GOT3 (cell line): Measurements from ENCODE around the gene SYVN1.

ENCODE experiments used
- DNase-seq: peaks from one replicate; lab custom pipeline; 2025; ENCODE audit warnings: mixed read lengths; lab: John Stamatoyannopoulos, UW

SYVN1 gene

DNA sequence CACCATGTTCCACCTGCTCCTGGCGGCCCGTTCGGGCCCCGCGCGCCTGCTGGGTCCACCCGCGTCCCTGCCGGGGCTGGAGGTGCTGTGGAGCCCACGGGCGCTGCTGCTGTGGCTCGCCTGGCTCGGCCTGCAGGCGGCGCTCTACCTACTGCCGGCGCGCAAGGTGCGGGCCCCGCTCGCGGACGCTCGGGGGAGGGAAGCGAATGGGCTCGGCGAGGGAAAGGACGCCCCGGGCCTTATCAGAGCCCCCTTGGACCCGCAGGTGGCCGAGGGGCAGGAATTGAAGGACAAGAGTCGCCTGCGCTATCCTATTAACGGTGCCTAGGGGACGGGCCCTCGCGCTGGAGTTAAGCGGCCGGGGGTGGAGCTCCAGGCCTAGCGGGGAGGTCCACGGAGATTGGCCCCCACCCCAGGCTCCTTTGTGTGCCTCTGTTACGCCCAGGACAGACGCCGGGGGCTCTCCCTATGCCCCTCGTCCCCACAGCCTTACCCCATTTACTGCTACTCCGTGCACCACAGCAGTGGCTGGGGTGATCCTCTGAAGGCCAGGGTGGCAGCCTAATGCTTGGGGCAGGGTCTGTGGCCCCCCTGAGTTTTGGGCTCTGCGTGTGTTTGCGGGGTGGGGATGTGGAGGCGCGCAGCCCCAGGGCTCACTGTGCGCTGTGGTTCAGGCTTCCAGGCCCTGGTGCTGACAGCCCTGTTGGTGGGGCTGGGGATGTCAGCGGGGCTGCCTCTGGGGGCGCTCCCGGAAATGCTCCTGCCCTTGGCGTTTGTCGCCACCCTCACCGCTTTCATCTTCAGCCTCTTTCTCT is 21.6 kb downstream of the SYVN1 start:
- no peak for DNase-seq

GRCh38 chr11:65111744-65112545 is 22.4 kb downstream of the SYVN1 start, which contains the start of gene TM7SF2:
TSS of gene TM7SF2 (plus strand) at chr11:65111872. CDS start at chr11:65112016, 144 bp downstream.
- DNase-seq = peak; percentile 22

DNA sequence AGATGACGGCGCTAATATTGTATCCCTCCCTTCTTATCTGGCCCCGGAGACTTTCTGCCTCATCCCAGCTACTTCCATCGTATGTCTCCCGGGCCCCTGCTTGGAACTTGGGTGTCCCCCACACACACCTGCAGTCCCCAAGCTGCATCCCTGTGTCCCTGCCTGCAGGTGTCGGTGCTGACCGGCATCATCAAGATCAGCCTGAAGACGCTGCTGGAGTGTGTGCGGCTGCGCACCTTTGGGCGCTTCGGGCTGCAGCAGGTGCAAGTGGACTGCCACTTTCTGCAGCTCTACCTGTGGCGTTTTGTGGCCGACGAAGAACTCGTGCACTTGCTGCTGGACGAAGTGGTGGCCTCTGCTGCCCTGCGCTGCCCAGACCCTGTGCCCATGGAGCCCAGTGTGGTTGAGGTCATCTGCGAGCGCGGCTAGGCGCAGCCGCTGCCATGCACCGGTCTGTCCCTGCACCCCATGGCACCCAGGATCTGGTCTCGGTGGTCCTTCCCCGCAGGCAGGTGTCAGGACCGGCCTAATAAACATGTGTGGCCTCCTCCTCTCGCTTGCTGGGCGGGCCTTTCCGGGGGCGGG is 23.1 kb downstream of the SYVN1 start:
- no peak for DNase-seq

DNA sequence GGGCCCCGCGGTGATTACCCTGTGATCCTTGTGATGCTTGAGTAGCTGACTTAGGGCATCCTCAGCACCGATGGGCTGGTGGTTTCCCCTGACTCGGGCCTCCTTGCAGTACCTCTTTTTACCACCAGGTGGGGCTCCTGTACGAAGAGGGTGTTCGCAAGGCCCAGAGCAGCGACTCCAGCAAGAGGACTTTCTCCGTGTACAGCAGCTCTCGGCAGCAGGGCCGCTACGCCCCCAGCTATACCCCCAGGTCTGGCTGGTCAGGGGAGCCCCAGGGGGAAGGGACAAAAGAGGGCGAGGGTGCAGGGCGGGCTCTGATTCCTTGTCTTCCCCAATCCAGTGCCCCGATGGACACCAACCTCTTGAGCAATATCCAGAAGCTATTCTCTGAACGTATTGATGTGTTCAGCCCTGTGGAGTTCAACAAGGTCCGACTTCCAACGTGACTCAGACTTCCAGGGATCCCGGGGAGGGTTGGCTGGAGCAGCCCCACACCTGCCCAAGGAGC is 23.9 kb downstream of the SYVN1 start:
- peak; percentile 32 for DNase-seq

DNA sequence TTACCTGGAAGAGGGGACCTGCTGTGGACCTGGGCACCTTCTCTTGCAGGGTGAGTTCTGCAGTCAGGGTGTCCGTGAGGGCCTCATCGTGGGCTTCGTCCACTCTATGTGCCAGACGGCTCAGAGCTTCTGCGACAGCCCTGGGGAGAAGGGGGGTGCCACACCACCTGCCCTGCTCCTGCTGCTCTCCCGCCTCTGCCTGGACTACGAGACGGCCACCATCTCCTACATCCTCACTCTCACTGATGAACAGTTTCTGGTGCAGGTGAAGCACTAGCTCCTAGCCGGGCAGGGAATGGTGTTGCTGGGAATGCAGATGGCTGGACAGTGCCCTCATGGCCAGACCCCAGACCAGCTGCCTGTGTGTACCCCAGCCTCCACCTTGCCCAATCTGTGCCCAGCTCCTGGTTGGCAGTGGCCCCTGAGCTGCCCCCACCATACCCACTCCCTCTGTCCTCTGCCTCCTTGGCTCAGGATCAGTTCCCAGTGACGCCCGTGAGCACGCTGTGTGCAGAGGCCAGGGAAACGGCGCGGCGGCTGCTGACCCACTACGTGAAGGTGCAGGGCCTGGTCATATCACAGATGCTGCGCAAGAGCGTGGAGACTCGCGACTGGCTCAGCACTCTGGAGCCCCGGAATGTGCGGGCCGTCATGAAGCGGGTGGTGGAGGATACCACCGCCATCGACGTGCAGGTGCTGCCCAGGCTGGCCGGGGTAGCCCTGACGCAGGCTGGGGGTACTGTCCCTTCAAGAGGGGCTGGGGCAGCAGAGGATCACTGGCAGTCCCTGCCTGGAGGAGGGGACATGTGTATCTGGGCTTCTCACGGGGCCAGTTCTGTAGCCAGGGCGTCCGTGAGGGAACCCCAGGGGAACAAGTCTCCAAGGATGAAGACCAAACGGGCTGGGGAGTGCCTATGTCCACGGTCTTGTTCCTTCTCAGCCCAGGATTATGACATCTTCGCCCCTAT is 24.8 kb downstream of the SYVN1 start:
- DNase-seq = no peak

DNA sequence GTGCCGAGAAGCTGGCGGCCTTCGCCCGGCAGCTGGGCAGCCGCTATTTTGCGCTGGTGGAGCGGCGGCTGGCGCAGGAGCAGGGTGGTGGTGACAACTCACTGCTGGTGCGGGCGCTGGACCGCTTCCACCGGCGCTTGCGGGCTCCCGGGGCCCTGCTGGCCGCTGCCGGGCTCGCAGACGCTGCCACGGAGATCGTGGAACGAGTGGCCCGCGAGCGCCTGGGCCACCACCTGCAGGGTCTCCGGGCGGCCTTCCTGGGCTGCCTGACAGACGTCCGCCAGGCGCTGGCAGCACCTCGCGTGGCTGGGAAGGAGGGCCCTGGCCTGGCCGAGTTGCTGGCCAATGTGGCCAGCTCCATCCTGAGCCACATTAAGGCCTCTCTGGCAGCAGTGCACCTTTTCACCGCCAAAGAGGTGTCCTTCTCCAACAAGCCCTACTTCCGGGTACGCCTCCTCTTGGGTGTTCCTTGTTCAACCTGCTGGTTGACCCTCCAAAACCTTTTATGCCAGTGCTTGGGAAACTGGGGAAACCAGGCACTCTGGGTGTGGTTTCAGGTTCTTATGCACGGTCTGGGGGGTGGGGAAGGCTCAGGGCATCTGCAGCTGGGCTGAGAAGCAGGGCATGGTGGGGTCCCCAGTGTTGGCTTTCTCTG is 25.7 kb downstream of the SYVN1 start:
- DNase-seq = no peak

GRCh38 chr11:65107751-65108468 is 26.4 kb downstream of the SYVN1 start:
- no peak for DNase-seq

DNA sequence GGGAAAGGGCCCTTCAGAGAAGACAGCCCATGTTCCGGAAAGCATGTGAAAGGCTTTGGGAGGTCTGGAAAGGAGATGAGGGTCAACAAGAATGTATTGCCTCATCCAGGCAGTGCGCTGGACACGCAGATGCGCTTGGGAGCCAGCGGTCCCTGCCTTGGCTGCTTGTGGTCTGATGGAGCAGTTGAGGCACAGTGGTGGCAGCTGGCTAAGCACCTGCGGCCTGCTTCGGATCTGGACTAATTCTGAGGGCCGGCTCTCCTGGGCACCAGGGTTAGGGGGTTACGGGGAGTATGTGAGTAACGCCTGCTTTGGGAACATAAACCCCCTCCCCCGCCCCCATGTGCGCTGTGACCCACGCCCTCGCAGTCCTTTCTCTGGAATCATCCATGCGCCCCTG is 27.2 kb downstream of the SYVN1 start:
- DNase-seq = no peak

DNA sequence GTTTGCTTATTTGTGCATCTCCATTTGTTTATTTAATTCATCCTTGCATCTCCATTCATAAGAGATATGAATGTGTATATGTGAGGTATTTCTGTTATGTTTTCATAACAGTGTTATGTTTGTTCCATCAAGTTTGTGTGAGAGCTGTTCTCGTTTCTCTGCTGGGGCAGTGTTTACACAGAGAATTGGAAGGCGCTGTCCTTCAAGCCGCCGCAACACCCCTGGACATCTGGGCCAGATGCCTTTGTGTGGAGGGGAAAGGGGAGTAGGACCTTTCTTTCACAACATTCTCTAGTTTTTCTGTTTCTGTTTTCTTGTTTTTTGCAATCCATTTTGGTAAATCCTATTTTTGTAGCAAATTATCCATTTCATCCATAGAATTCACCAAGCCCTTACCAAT is 29.7 kb downstream of the SYVN1 start:
- no peak for DNase-seq

GRCh38 chr11:65103476-65103875 is 30.8 kb downstream of the SYVN1 start:
- no peak for DNase-seq

GRCh38 chr11:65102142-65103095 is 31.9 kb downstream of the SYVN1 start:
- no peak for DNase-seq

DNA sequence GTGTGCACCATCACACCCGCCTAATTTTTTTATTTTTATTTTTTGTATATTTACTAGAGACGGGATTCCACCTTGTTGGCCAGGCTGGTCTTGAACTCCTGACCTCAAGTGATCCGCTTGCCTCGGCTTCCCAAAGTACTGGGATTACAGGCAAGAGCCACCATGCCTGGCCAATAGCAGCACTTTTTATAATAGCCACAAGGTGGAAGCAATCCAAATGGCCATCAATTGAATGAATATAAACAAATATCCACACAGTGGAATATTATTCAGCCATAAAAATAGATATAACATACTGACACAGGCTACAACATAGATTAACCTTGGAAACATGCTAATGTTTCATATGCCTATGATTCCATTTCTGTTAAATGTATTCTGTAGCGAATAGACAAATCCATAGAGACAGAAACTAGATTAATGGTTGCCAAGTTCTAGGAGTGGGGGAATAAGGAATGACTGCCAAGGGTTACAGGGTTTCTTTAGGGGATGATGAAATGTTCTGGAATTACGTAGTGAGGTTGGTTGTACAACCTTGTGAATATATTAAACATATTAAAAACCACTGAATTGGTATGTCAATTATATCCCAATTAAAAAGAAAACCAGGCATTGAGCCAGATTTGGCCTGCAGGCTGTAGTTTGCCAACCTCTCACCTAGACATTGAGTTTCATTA is 33.5 kb downstream of the SYVN1 start:
- no peak for DNase-seq

- no peak for DNase-seq
These were observed 37.4 kb downstream of the SYVN1 start for GRCh38 chr11:65096926-65097325.

- peak; percentile 21 for DNase-seq
These were observed 38.1 kb downstream of the SYVN1 start, which contains the start of gene VPS51 for GRCh38 chr11:65095974-65096806. TSS of gene VPS51 (plus strand) at chr11:65096214. CDS start at chr11:65096251, 37 bp downstream.

DNA sequence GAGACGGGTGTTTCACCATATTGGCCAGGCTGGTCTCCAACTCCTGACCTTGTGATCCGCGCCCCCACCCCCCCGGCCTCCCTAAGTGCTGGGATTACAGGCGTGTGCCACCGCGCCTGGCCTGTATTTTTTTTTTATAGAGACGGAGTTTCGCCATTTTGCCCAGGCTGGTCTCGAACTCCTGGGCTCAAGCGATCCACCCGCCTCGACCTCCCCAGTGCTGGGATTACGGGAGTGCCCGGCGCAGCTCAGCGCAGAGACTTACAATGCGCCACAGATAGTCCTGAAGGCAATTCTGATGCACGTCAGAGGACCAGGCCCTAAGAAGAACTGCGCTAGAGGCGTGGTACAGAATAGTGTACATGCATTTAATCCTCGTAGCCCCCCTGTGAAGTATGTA is 38.9 kb downstream of the SYVN1 start:
- no peak for DNase-seq

GRCh38 chr11:65090628-65091027 is 43.7 kb downstream of the SYVN1 start:
- DNase-seq = no peak

DNA sequence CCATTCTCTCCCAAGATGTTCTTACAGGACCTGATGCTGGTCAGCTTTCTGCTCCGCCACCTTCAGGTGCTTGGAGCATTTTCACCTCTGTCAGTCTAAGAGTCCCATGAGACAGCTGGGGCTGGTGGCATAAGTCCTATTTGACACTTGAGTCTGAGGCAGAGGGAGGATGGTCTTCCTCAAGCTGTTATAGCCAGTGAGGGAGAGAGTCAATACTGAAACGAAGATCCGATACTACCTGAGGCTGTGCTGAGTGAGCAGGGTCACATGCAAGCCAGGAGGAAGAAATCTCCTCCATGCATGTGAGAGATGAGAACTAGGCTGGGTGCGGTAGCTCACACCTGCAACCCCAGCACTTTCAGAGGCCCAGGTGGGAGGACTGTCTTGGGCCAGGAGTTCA is 44.7 kb downstream of the SYVN1 start:
- DNase-seq = no peak
